Psoas muscle (tissue), 8 donors: Measurements from ENCODE around the gene LRRC8D. TPM values are rescaled to one million over a fixed set of nuclear protein-coding genes. Genes with fewer than 3 reads are reported as not detected.

Experiments
- ATAC-seq, 4 donors: fragments of 200-7000 bp; cut with Tn5 transposase; one replicate each; pipeline ENCODE4 v1.9.1; 2020; ENCODE audit warnings: moderate library complexity in 3 of 4, mild to moderate bottlenecking in 2 of 4
- DNase-seq, 2 donors: peaks; one replicate each; pipeline ENCODE4 v3.0.0-alpha.2; 2020
- H3K27ac ChIP-seq: fragments of 200-600 bp; one replicate; pipeline ENCODE4 v1.8.0; 2022
- H3K27me3 ChIP-seq, 3 donors: fragments of 200-600 bp in 1 of 3; one replicate each; pipeline versions ENCODE4 v1.6.1 to v1.8.0; 2013 to 2022; ENCODE audit warnings: low read length in 2 of 3, mild to moderate bottlenecking in 2 of 3, moderate library complexity in 1 of 3; ENCODE audit not compliant: insufficient read depth in 3 of 3
- H3K36me3 ChIP-seq, 2 donors: fragments of 200-600 bp in 1 of 2; one replicate each; pipeline versions ENCODE4 v1.6.1 to v1.8.0; 2013 to 2022; ENCODE audit warnings: low read depth in 1 of 2, mild to moderate bottlenecking in 1 of 2, moderate library complexity in 1 of 2; ENCODE audit not compliant: insufficient read depth in 1 of 2
- H3K4me1 ChIP-seq: fragments of 200-600 bp; one replicate; pipeline ENCODE4 v1.8.0; 2022
- H3K4me3 ChIP-seq: fragments of 200-600 bp; one replicate; pipeline ENCODE4 v1.8.0; 2022; ENCODE audit warnings: mild to moderate bottlenecking
- H3K9me3 ChIP-seq: fragments of 200-600 bp; one replicate; pipeline ENCODE4 v1.8.0; 2022
- WGBS, 3 donors: extraction: QIAGEN DNeasy Blood & Tissue Kit; methylation state at CpG; one replicate each; pipeline versions ENCODE4 v1.1.6 to v1.1.7; 2013; 5-methylcytosine and 5-hydroxymethylcytosine counted together
- intact Hi-C, 2 donors: fragments of 100-400 bp; cut with DNase I; formaldehyde crosslinking; loops; one replicate each; pipeline versions ENCODE4 v1.11.0 to v1.14.2; 2022
- polyA plus RNA-seq, 3 donors: library from polyadenylated mRNA; stranded (reverse); fragments of 200-250 nt; gene quantifications; one replicate each; pipeline ENCODE4 v1.2.3, GENCODE V29; 2013
- total RNA-seq, 4 donors: library from RNA; stranded (reverse); fragmentation: NEBNext Ultra II Directional in 2 of 4; extraction: Animal tissue kit (Norgen Biotek cat#: 25700) in 2 of 4; gene quantifications; one replicate each; pipeline versions ENCODE4 v1.2.1 to v1.2.4, GENCODE V29; 2021 to 2023
- TF ChIP-seq, protein P1 (sequence below): fragments of 200-600 bp; IDR thresholded peaks from one replicate; pipeline ENCODE4 v1.8.0; 2022; ENCODE audit warnings: antibody characterized with exemption
- donor health status: healthy with polysubstance abuse.
- donor health status: DM: no; HTN: no; CAD: no; lungs with moderate emphysema.
- donor health status: Bipolar disorder and iron deficiency.
- donor health status: healthy.
- donor health status: DM: yes; HTN: yes; CAD: no.
- donor health status: DM: no; HTN: no; CAD: no.
- donor health status: DM: no; HTN: no; CAD: no.
- donor health status: DM: yes; HTN: yes; CAD: no.

Gene LRRC8D
- total and polyA plus RNA-seq, 7 donors: 3.5 to 7.1 (median 5.6) TPM

DNA sequence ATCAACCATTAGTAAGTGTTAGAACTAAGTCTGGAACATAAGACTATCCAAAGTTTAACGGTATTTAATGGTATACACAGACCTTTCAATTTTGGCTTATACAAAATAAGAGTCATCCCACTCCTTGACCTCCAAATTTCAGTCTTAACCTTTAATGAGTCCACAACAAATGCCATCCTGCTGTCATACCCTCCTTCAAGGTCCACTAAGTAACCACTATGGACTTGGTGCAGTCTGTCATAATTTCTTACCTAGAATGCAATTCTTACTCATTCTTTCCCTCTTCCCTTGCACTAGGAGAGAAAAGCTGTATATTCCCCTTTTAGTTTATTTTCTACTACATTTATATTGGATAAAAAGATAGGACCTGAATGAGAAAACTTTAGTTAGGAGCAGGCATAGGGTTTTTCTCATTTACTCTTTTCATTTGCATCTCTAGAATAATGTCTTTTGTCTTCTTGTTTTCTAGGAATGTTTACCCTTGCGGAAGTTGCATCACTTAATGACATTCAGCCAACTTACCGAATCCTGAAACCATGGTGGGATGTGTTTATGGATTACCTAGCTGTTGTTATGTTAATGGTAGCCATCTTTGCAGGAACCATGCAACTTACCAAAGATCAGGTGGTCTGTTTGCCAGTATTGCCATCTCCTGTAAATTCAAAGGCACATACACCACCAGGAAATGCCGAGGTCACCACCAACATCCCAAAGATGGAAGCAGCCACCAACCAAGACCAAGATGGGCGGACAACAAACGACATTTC, 111.9 kb downstream of the LRRC8D start:
- 98% methylated on average over 6 of the region's 6 CpGs for WGBS, 3 donors

DNA sequence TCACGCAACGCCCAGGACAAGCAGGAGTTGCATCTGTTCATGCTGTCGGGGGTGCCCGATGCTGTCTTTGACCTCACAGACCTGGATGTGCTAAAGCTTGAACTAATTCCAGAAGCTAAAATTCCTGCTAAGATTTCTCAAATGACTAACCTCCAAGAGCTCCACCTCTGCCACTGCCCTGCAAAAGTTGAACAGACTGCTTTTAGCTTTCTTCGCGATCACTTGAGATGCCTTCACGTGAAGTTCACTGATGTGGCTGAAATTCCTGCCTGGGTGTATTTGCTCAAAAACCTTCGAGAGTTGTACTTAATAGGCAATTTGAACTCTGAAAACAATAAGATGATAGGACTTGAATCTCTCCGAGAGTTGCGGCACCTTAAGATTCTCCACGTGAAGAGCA, 113.6 kb downstream of the LRRC8D start:
- Histone ChIP-seq H3K9me3 (no peaks in the 10 kb centered on the region), H3K27me3 (no peaks in the 10 kb centered on the region), H3K27ac (no peak overlapping the region), H3K4me1 (peaks cover 8% of the 10 kb centered on the region), H3K4me3 (no peak overlapping the region), H3K36me3 (peaks cover 0 to 22% of the 10 kb centered on the region in 2 donors)
- TF ChIP-seq, protein P1, sequence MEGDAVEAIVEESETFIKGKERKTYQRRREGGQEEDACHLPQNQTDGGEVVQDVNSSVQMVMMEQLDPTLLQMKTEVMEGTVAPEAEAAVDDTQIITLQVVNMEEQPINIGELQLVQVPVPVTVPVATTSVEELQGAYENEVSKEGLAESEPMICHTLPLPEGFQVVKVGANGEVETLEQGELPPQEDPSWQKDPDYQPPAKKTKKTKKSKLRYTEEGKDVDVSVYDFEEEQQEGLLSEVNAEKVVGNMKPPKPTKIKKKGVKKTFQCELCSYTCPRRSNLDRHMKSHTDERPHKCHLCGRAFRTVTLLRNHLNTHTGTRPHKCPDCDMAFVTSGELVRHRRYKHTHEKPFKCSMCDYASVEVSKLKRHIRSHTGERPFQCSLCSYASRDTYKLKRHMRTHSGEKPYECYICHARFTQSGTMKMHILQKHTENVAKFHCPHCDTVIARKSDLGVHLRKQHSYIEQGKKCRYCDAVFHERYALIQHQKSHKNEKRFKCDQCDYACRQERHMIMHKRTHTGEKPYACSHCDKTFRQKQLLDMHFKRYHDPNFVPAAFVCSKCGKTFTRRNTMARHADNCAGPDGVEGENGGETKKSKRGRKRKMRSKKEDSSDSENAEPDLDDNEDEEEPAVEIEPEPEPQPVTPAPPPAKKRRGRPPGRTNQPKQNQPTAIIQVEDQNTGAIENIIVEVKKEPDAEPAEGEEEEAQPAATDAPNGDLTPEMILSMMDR: no peak
- intact Hi-C loops: no loop called here
- 92 to 95% (median 93%) methylated on average over 11 of the region's 11 CpGs for WGBS, 3 donors
- no peak for ATAC-seq
- no peak for DNase-seq

More for the DNA sequence above, 111.9 kb downstream of the LRRC8D start:
- ATAC-seq (no peak), DNase-seq (no peak)
- no peaks in the 10 kb centered on the region for H3K27me3 ChIP-seq
- H3K36me3 ChIP-seq: peaks cover 0 to 22% of the 10 kb centered on the region in 2 donors
- no peak overlapping the region for H3K4me3 ChIP-seq
- intact Hi-C loops: no loop called here
- H3K27ac ChIP-seq: no peak overlapping the region
- TF ChIP-seq, protein P1: no peak
- H3K9me3 ChIP-seq: no peaks in the 10 kb centered on the region
- peaks cover 3% of the 10 kb centered on the region for H3K4me1 ChIP-seq

DNA sequence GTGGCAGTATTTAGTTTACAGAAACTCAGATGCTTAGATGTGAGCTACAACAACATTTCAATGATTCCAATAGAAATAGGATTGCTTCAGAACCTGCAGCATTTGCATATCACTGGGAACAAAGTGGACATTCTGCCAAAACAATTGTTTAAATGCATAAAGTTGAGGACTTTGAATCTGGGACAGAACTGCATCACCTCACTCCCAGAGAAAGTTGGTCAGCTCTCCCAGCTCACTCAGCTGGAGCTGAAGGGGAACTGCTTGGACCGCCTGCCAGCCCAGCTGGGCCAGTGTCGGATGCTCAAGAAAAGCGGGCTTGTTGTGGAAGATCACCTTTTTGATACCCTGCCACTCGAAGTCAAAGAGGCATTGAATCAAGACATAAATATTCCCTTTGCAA, 114.4 kb downstream of the LRRC8D start:
- no peak overlapping the region for H3K4me3 ChIP-seq
- ATAC-seq: no peak
- H3K36me3 ChIP-seq: peaks cover 0 to 22% of the 10 kb centered on the region in 2 donors
- H3K27ac ChIP-seq: no peak overlapping the region
- WGBS, 3 donors: 87 to 90% (median 88%) methylated on average over 4 of the region's 4 CpGs
- DNase-seq: no peak
- TF ChIP-seq, protein P1: no peak
- H3K9me3 ChIP-seq: no peaks in the 10 kb centered on the region
- intact Hi-C loops: no loop called here
- H3K27me3 ChIP-seq: no peaks in the 10 kb centered on the region
- H3K4me1 ChIP-seq: peaks cover 8% of the 10 kb centered on the region

DNA sequence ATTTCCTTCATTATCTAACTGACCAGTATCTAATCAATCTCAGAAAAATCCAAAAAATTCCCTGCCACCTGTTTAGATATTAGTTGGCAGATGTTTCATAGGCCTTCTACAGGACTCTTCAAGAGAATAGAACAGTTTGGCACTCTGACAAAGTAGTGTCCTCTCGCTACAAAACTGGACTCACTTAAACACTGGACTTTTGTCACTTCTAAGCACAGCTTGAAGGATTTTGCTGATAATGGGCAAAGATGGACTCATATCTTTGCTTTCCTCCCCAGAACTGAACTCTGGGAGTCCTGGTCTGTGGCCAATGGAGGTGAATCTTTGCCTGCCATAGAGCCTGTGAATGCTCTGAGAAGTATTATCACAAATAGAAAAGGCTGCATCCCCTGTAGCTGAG, 115.9 kb downstream of the LRRC8D start:
- TF ChIP-seq, protein P1: no peak
- ATAC-seq (no peak), DNase-seq (no peak)
- H3K4me3 ChIP-seq: no peak overlapping the region
- WGBS, 3 donors: 72 to 86% (median 75%) methylated on average over 1 of the region's 1 CpG
- intact Hi-C loops: no loop called here
- no peaks in the 10 kb centered on the region for H3K27me3 ChIP-seq
- no peak overlapping the region for H3K27ac ChIP-seq
- H3K9me3 ChIP-seq: no peaks in the 10 kb centered on the region
- peaks cover 0 to 22% of the 10 kb centered on the region in 2 donors for H3K36me3 ChIP-seq
- H3K4me1 ChIP-seq: peaks cover 8% of the 10 kb centered on the region
